Natural killer cell (primary cell): ENCODE results near the gene ADH4. TPM values are rescaled to one million over a fixed set of nuclear protein-coding genes. Genes with fewer than 3 reads are reported as not detected.
"Not testable (repeated sequence)": the region's sequence is repeated elsewhere in the genome, so short reads cannot be mapped to it uniquely, and the experiment has no call there.

Experiments
- ATAC-seq, 3 donors: fragments of 150-1000 bp in 2 of 3; fragments of 200-7000 bp in 1 of 3; cut with Tn5 transposase; 1 replicate in 1 of 3; 2 replicates in 2 of 3; pipeline ENCODE4 v1.10.0; 2021; ENCODE audit warnings: mild to moderate bottlenecking in 2 of 3, moderate library complexity in 2 of 3
- DNase-seq, 2 donors: peaks; one replicate each; pipeline versions ENCODE4 v3.0.0 to v3.0.0-alpha.2; 2013 to 2021; ENCODE audit warnings: mixed read lengths in 1 of 2
- H3K27ac ChIP-seq: one replicate; pipeline ENCODE4 v1.5.1; 2013; ENCODE audit warnings: mild to moderate bottlenecking, low read length
- H3K27me3 ChIP-seq: one replicate; pipeline ENCODE4 v1.6.1; 2013; ENCODE audit warnings: low read length; ENCODE audit not compliant: control insufficient read depth, insufficient read depth
- H3K36me3 ChIP-seq: one replicate; pipeline ENCODE4 v1.6.1; 2013; ENCODE audit warnings: low read length; ENCODE audit not compliant: control insufficient read depth, insufficient read depth
- H3K4me1 ChIP-seq: one replicate; pipeline ENCODE4 v1.6.1; 2013; ENCODE audit warnings: low read length; ENCODE audit not compliant: control insufficient read depth, insufficient read depth
- H3K4me3 ChIP-seq: one replicate; pipeline ENCODE4 v1.5.1; 2013; ENCODE audit warnings: low read length
- H3K9me3 ChIP-seq: one replicate; pipeline ENCODE4 v1.6.1; 2013; ENCODE audit warnings: low read length; ENCODE audit not compliant: control insufficient read depth, insufficient read depth
- H3K27ac Mint-ChIP-seq, 2 donors: one replicate each; pipeline ENCODE4 v1.8.0; 2022; ENCODE audit warnings: mild to moderate bottlenecking in 2 of 2, mixed read lengths in 2 of 2, moderate library complexity in 1 of 2
- H3K27me3 Mint-ChIP-seq, 2 donors: one replicate each; pipeline ENCODE4 v1.8.0; 2022; ENCODE audit warnings: low read depth in 2 of 2, mixed read lengths in 2 of 2
- H3K36me3 Mint-ChIP-seq: one replicate; pipeline ENCODE4 v1.8.0; 2022; ENCODE audit warnings: mixed read lengths
- H3K4me1 Mint-ChIP-seq, 2 donors: one replicate each; pipeline ENCODE4 v1.8.0; 2022; ENCODE audit warnings: mixed read lengths in 2 of 2
- H3K4me3 Mint-ChIP-seq: one replicate; pipeline ENCODE4 v1.8.0; 2022; ENCODE audit warnings: mild to moderate bottlenecking, moderate library complexity, mixed read lengths
- H3K9me3 Mint-ChIP-seq, 2 donors: one replicate each; pipeline ENCODE4 v1.8.0; 2022; ENCODE audit warnings: mixed read lengths in 2 of 2
- CTCF ChIP-seq: fragments of 200-600 bp; IDR thresholded peaks from one replicate; pipeline ENCODE4 v1.8.0; 2022; ENCODE audit warnings: antibody characterized with exemption
- WGBS: methylation state at CpG from one replicate; pipeline ENCODE4 v1.1.7; 2013; ENCODE audit warnings: missing lambda C conversion rate; ENCODE audit not compliant: insufficient coverage; 5-methylcytosine and 5-hydroxymethylcytosine counted together
- intact Hi-C: fragments of 100-400 bp; cut with micrococcal nuclease; formaldehyde crosslinking; loops from one replicate; pipeline ENCODE4 v1.14.2; 2022
- total RNA-seq, 4 donors: library from RNA; stranded (reverse); fragments of 120-200 nt in 1 of 4; gene quantifications; one replicate each; pipeline versions ENCODE4 v1.2.3 to v1.2.4, GENCODE V29; 2013 to 2022

The ADH4 gene
- total RNA-seq, 3 donors from 2014 or later (not counting 1 experiment from before 2014, with no cell fraction given) = not detected

GRCh38 chr4:99103166-99103565 is 40.9 kb downstream of the ADH4 start:
- intact Hi-C loops = no loop called here
- no peaks in the 10 kb centered on the region for H3K4me1 ChIP-seq
- no peaks in the 10 kb centered on the region for H3K36me3 ChIP-seq
- no peaks in the 10 kb centered on the region for H3K36me3 Mint-ChIP-seq
- H3K4me1 Mint-ChIP-seq = no peaks in the 10 kb centered on the region
- no peaks in the 10 kb centered on the region for H3K9me3 ChIP-seq
- no peak for ATAC-seq
- no peaks in the 10 kb centered on the region for H3K9me3 Mint-ChIP-seq
- no peak for DNase-seq
- H3K27me3 ChIP-seq = no peaks in the 10 kb centered on the region
- no peak overlapping the region for H3K27ac ChIP-seq
- TF ChIP-seq CTCF = no peak
- no peak overlapping the region for H3K4me3 ChIP-seq
- peaks cover 0 to 3% of the 10 kb centered on the region in 2 donors for H3K27me3 Mint-ChIP-seq
- H3K27ac Mint-ChIP-seq = no peak overlapping the region
- H3K4me3 Mint-ChIP-seq = no peak overlapping the region

GRCh38 chr4:99102634-99103033 is 41.5 kb downstream of the ADH4 start:
- DNase-seq (no peak), ATAC-seq (no peak)
- H3K27ac Mint-ChIP-seq = no peak overlapping the region
- no peaks in the 10 kb centered on the region for H3K27me3 ChIP-seq
- TF ChIP-seq CTCF = no peak
- H3K9me3 Mint-ChIP-seq = no peaks in the 10 kb centered on the region
- peaks cover 0 to 3% of the 10 kb centered on the region in 2 donors for H3K27me3 Mint-ChIP-seq
- H3K4me1 ChIP-seq = no peaks in the 10 kb centered on the region
- intact Hi-C loops = no loop called here
- H3K4me3 ChIP-seq = no peak overlapping the region
- H3K36me3 ChIP-seq = no peaks in the 10 kb centered on the region
- no peaks in the 10 kb centered on the region for H3K9me3 ChIP-seq
- 91% methylated on average over 2 of the region's 2 CpGs for WGBS
- H3K36me3 Mint-ChIP-seq = no peaks in the 10 kb centered on the region
- H3K4me1 Mint-ChIP-seq = no peaks in the 10 kb centered on the region
- no peak overlapping the region for H3K4me3 Mint-ChIP-seq
- no peak overlapping the region for H3K27ac ChIP-seq

GRCh38 chr4:99100876-99101275 is 43.2 kb downstream of the ADH4 start:
- DNase-seq (no peak), ATAC-seq (no peak)
- Mint-ChIP-seq H3K9me3 (no peaks in the 10 kb centered on the region), H3K27ac (no peak overlapping the region), H3K36me3 (no peaks in the 10 kb centered on the region), H3K4me3 (no peak overlapping the region), H3K27me3 (peaks cover 0 to 8% of the 10 kb centered on the region in 2 donors), H3K4me1 (no peaks in the 10 kb centered on the region)
- H3K4me3 ChIP-seq = no peak overlapping the region
- no peak overlapping the region for H3K27ac ChIP-seq
- intact Hi-C loops = no loop called here
- TF ChIP-seq CTCF = no peak
- no CpG with 5 or more reads among the region's 1 CpG for WGBS
- no peaks in the 10 kb centered on the region for H3K36me3 ChIP-seq
- no peaks in the 10 kb centered on the region for H3K4me1 ChIP-seq
- H3K9me3 ChIP-seq = no peaks in the 10 kb centered on the region
- no peaks in the 10 kb centered on the region for H3K27me3 ChIP-seq

GRCh38 chr4:99099814-99100213 is 44.3 kb downstream of the ADH4 start:
- H3K27me3 ChIP-seq, H3K4me1 ChIP-seq, DNase-seq, H3K36me3 ChIP-seq, H3K4me3 Mint-ChIP-seq, H3K9me3 ChIP-seq, H3K4me3 ChIP-seq, ATAC-seq, H3K9me3 Mint-ChIP-seq, H3K27ac Mint-ChIP-seq, H3K4me1 Mint-ChIP-seq, H3K27me3 Mint-ChIP-seq, intact Hi-C loops, H3K27ac ChIP-seq, H3K36me3 Mint-ChIP-seq: not testable (repeated sequence)
- 96% methylated on average over 5 of the region's 5 CpGs for WGBS
